ENCODE results near the gene SPRY2.
A peak's percentile ranks its signal among the peaks of the same experiment; 100 is the strongest.

The SPRY2 gene

GRCh38 chr13:80339912-80340650 lies 845 bp downstream of the SPRY2 start (continued):
- 0 out of 2 replicates have a peak, but pooled peaks have one; percentile 5 for TF ChIP-seq PATZ1 (tag by site-specific recombination; IDR thresholded peaks at IDR 0.05)
- TF ChIP-seq ZNF548 (tag by site-specific recombination; IDR thresholded peaks at IDR 0.05): no peak
- peak; percentile 43; the same call in 1 of the 2 replicates for TF ChIP-seq PBX3 (CRISPR knock-in tag; IDR thresholded peaks at IDR 0.05)
- TF ChIP-seq OVOL3 (tag by site-specific recombination; IDR thresholded peaks at IDR 0.05): no peak
- peak; percentile 83 for TF ChIP-seq ZBTB26 (tag by site-specific recombination; optimal IDR thresholded peaks at IDR 0.05)
- no peak for TF ChIP-seq ZNF404 (tag by site-specific recombination; IDR thresholded peaks at IDR 0.05)
- TF ChIP-seq ZNF624 (tag by site-specific recombination; IDR thresholded peaks at IDR 0.05): no peak
- no peak for TF ChIP-seq ZNF146 (tag by site-specific recombination; IDR thresholded peaks at IDR 0.05)

- H3K36me3 ChIP-seq (ENCODE audit: control insufficient read depth in 2 of 2, insufficient read depth in 1 of 2, low read length in 2 of 2): peaks cover 0 to 24% of the 10 kb centered on the region in 2 experiments; a peak in 1 of 3 replicates
- ChIA-PET CTCF (interaction anchor here (0.6 to 1.1 kb wide), 3 partner anchors 81 to 708 kb away, joined by 3 read pairs; no protein-coding TSS in a partner anchor), POLR2A (interaction anchor here (0.6 to 1.4 kb wide), 2 partner anchors 207 to 223 kb away, joined by 3 to 5 read pairs; no protein-coding TSS in a partner anchor)
- no peaks in the 10 kb centered on the region for H3K9me3 ChIP-seq (ENCODE audit: control insufficient read depth, insufficient read depth, low read depth, low read length)
- H3K4me1 ChIP-seq (ENCODE audit: control insufficient read depth, insufficient read depth, low read length): no peaks in the 10 kb centered on the region
- H3K4me3 ChIP-seq (ENCODE audit: low read depth, low read length): peak overlapping the region; percentile 98
- peak overlapping the region; percentile 96 for H3K27ac ChIP-seq (ENCODE audit: extremely low read depth, low read depth, low read length)
- TF ChIP-seq SP2 (tag by site-specific recombination; IDR thresholded peaks at IDR 0.05): no peak
- TF ChIP-seq ZNF664 (tag by site-specific recombination; IDR thresholded peaks at IDR 0.05): no peak
- no peak for TF ChIP-seq ZNF558 (tag by site-specific recombination; IDR thresholded peaks at IDR 0.05)
- no peak for TF ChIP-seq ZBTB6 (tag by site-specific recombination; IDR thresholded peaks at IDR 0.05)
- TF ChIP-seq PRDM10 (tag by site-specific recombination; IDR thresholded peaks at IDR 0.05): peak; percentile 87
- TF ChIP-seq TSHZ1 (tag by site-specific recombination; IDR thresholded peaks at IDR 0.05; ENCODE audit: borderline replicate concordance): no peak
- no peak for TF ChIP-seq ZNF704 (tag by site-specific recombination; IDR thresholded peaks at IDR 0.05)
These were observed 1.4 kb downstream of the SPRY2 start for GRCh38 chr13:80339563-80339911.
